ENCODE measurements around the gene DOLPP1.

- no peak for TF ChIP-seq CTCF (IDR thresholded peaks at IDR 0.05)
- TF ChIP-seq POLR2A (IDR thresholded peaks at IDR 0.05), result no peak
Observed at GRCh38 chr9:129097671-129098306, 16.9 kb downstream of the DOLPP1 start.

Measured in esophagus squamous epithelium (tissue), 4 donors.